Common myeloid progenitor, CD34-positive (primary cell): ENCODE results near the gene UCP1.
"Not testable (repeated sequence)": the region's sequence is repeated elsewhere in the genome, so short reads cannot be mapped to it uniquely, and the experiment has no call there.

ENCODE experiments used
- CTCF ChIA-PET: fragments of 350-600 bp; sonication (Branson Sonifier 250); formaldehyde crosslinking; loops from one replicate; lab custom pipeline; 2021; ENCODE audit warnings: antibody characterized with exemption; lab: Charles Lee
- POLR2A ChIA-PET: fragments of 350-600 bp; sonication (Branson Sonifier 250); formaldehyde crosslinking; loops from one replicate; lab custom pipeline; 2021; ENCODE audit warnings: antibody characterized with exemption; lab: Charles Lee
- DNase-seq, 3 donors: peaks; one replicate each; pipeline versions ENCODE4 v3.0.0 to v3.0.0-alpha.2; 2013
- H3K27ac ChIP-seq, 2 experiments: 1 replicate in 1 of 2; 2 replicates in 1 of 2; pipeline ENCODE4 v1.7.0; 2013; ENCODE audit warnings: inconsistent platforms in 2 of 2, low read length in 2 of 2, mild to moderate bottlenecking in 2 of 2, low read depth in 1 of 2, moderate library complexity in 1 of 2; ENCODE audit not compliant: severe bottlenecking in 2 of 2, insufficient read depth in 1 of 2, poor library complexity in 1 of 2
- H3K27me3 ChIP-seq, 5 experiments: replicated peaks in 2 of 5; 1 replicate in 3 of 5; 2 replicates in 2 of 5; pipeline versions ENCODE4 v1.6.1 to v1.7.0; 2013; ENCODE audit warnings: low read length in 4 of 5, mild to moderate bottlenecking in 2 of 5, moderate library complexity in 2 of 5, inconsistent platforms in 1 of 5; ENCODE audit not compliant: insufficient read depth in 5 of 5, control insufficient read depth in 4 of 5
- H3K36me3 ChIP-seq, 4 experiments: 1 replicate in 2 of 4; 2 replicates in 2 of 4; pipeline versions ENCODE4 v1.6.1 to v1.7.0; 2013; ENCODE audit warnings: low read length in 3 of 4, control low read depth in 1 of 4, mild to moderate bottlenecking in 1 of 4; ENCODE audit not compliant: control insufficient read depth in 4 of 4, insufficient read depth in 4 of 4
- H3K4me1 ChIP-seq, 4 experiments: 1 replicate in 3 of 4; 2 replicates in 1 of 4; pipeline versions ENCODE4 v1.6.1 to v1.7.1; 2013; ENCODE audit warnings: low read length in 3 of 4, mild to moderate bottlenecking in 3 of 4, control low read depth in 1 of 4, inconsistent platforms in 1 of 4, moderate library complexity in 1 of 4; ENCODE audit not compliant: control insufficient read depth in 4 of 4, insufficient read depth in 4 of 4; ENCODE audit errors: control extremely low read depth in 1 of 4
- H3K4me3 ChIP-seq, 7 experiments: 1 replicate in 4 of 7; 2 replicates in 3 of 7; pipeline versions ENCODE4 v1.5.1 to v1.7.0; 2013; ENCODE audit warnings: mild to moderate bottlenecking in 7 of 7, low read length in 6 of 7, moderate library complexity in 6 of 7, inconsistent platforms in 2 of 7, low read depth in 2 of 7, control low read depth in 1 of 7; ENCODE audit not compliant: insufficient read depth in 4 of 7, control insufficient read depth in 1 of 7; ENCODE audit errors: extremely low read depth in 1 of 7
- H3K9me3 ChIP-seq, 5 experiments: 1 replicate in 4 of 5; 2 replicates in 1 of 5; pipeline versions ENCODE4 v1.6.1 to v1.7.1; 2013; ENCODE audit warnings: low read length in 4 of 5, mild to moderate bottlenecking in 2 of 5, inconsistent platforms in 1 of 5, low read depth in 1 of 5, moderate library complexity in 1 of 5; ENCODE audit not compliant: control insufficient read depth in 4 of 5, insufficient read depth in 2 of 5; ENCODE audit errors: control extremely low read depth in 1 of 5
- WGBS: methylation state at CpG from one replicate; pipeline ENCODE4 v1.1.5; 2013; ENCODE audit not compliant: insufficient coverage; 5-methylcytosine and 5-hydroxymethylcytosine counted together

UCP1 gene

GRCh38 chr4:140513765-140514164 lies 55.0 kb downstream of the UCP1 start:
- CTCF ChIA-PET, POLR2A ChIA-PET, H3K27me3 ChIP-seq, H3K9me3 ChIP-seq, H3K36me3 ChIP-seq, H3K4me1 ChIP-seq, H3K27ac ChIP-seq, DNase-seq, H3K4me3 ChIP-seq: not testable (repeated sequence)
- WGBS, result 100% methylated on average over 3 of the region's 5 CpGs
